ENCODE measurements around the gene PARN. TPM values are rescaled to one million over a fixed set of nuclear protein-coding genes. Genes with fewer than 3 reads are reported as not detected.
A peak's percentile ranks its signal among the peaks of the same experiment; 100 is the strongest.
"Not testable (repeated sequence)": the region's sequence is repeated elsewhere in the genome, so short reads cannot be mapped to it uniquely, and the experiment has no call there.

Gene PARN
- polyA plus RNA-seq, 1 donor from 2014 or later, result 53.5 TPM

GRCh38 chr16:14452066-14452465 lies 178.0 kb downstream of the PARN start:
- Mint-ChIP-seq H3K4me3 (no peak overlapping the region), H3K9me3 (no peaks in the 10 kb centered on the region), H3K4me1 (no peaks in the 10 kb centered on the region), H3K27me3 (no peaks in the 10 kb centered on the region), H3K27ac (no peak overlapping the region), H3K36me3 (peaks cover 2% of the 10 kb centered on the region)

- Mint-ChIP-seq H3K4me3 (no peak overlapping the region), H3K4me1 (no peaks in the 10 kb centered on the region), H3K9me3 (no peaks in the 10 kb centered on the region), H3K27me3 (no peaks in the 10 kb centered on the region), H3K27ac (peak overlapping the region in 1 of 3 donors; percentile 46), H3K36me3 (peaks cover 2% of the 10 kb centered on the region)
Measured at GRCh38 chr16:14450846-14451245, 179.2 kb downstream of the PARN start.

- H3K4me3 Mint-ChIP-seq, result no peak overlapping the region
- peaks cover 2% of the 10 kb centered on the region for H3K36me3 Mint-ChIP-seq
- no peak overlapping the region for H3K27ac Mint-ChIP-seq
- H3K27me3 Mint-ChIP-seq, result no peaks in the 10 kb centered on the region
- H3K9me3 Mint-ChIP-seq, result no peaks in the 10 kb centered on the region
- no peaks in the 10 kb centered on the region for H3K4me1 Mint-ChIP-seq
Measured at GRCh38 chr16:14449790-14450480, 180.1 kb downstream of the PARN start.

- H3K4me3 Mint-ChIP-seq, result no peak overlapping the region
- H3K4me1 Mint-ChIP-seq, result no peaks in the 10 kb centered on the region
- H3K27ac Mint-ChIP-seq, result no peak overlapping the region
- no peaks in the 10 kb centered on the region for H3K27me3 Mint-ChIP-seq
- no peaks in the 10 kb centered on the region for H3K9me3 Mint-ChIP-seq
- H3K36me3 Mint-ChIP-seq, result peaks cover 1% of the 10 kb centered on the region
Measured at GRCh38 chr16:14449334-14449733, 180.7 kb downstream of the PARN start.

- no peak overlapping the region for H3K4me3 Mint-ChIP-seq
- no peaks in the 10 kb centered on the region for H3K36me3 Mint-ChIP-seq
- H3K9me3 Mint-ChIP-seq, result no peaks in the 10 kb centered on the region
- no peak overlapping the region for H3K27ac Mint-ChIP-seq
- H3K4me1 Mint-ChIP-seq, result no peaks in the 10 kb centered on the region
- H3K27me3 Mint-ChIP-seq, result no peaks in the 10 kb centered on the region
Measured at GRCh38 chr16:14448879-14449278, 181.2 kb downstream of the PARN start.

GRCh38 chr16:14447783-14448182 lies 182.3 kb downstream of the PARN start:
- no peaks in the 10 kb centered on the region for H3K9me3 Mint-ChIP-seq
- no peaks in the 10 kb centered on the region for H3K27me3 Mint-ChIP-seq
- no peaks in the 10 kb centered on the region for H3K4me1 Mint-ChIP-seq
- peaks cover 2% of the 10 kb centered on the region for H3K36me3 Mint-ChIP-seq
- H3K27ac Mint-ChIP-seq, result no peak overlapping the region
- H3K4me3 Mint-ChIP-seq, result no peak overlapping the region

- H3K4me3 Mint-ChIP-seq, result no peak overlapping the region
- no peaks in the 10 kb centered on the region for H3K9me3 Mint-ChIP-seq
- H3K36me3 Mint-ChIP-seq, result peaks cover 2% of the 10 kb centered on the region
- no peak overlapping the region for H3K27ac Mint-ChIP-seq
- H3K4me1 Mint-ChIP-seq, result no peaks in the 10 kb centered on the region
- H3K27me3 Mint-ChIP-seq, result no peaks in the 10 kb centered on the region
Measured at GRCh38 chr16:14446796-14447195, 183.3 kb downstream of the PARN start.

- no peaks in the 10 kb centered on the region for H3K27me3 Mint-ChIP-seq
- H3K4me3 Mint-ChIP-seq, result no peak overlapping the region
- no peaks in the 10 kb centered on the region for H3K9me3 Mint-ChIP-seq
- peaks cover 2% of the 10 kb centered on the region for H3K36me3 Mint-ChIP-seq
- no peaks in the 10 kb centered on the region for H3K4me1 Mint-ChIP-seq
- peak overlapping the region in 1 of 3 donors; percentile 16 for H3K27ac Mint-ChIP-seq
Measured at GRCh38 chr16:14445937-14446715, 183.9 kb downstream of the PARN start.

GRCh38 chr16:14444979-14445810 lies 184.9 kb downstream of the PARN start:
- Mint-ChIP-seq H3K4me1 (no peaks in the 10 kb centered on the region), H3K36me3 (peaks cover 6% of the 10 kb centered on the region), H3K27ac (no peak overlapping the region), H3K9me3 (no peaks in the 10 kb centered on the region), H3K27me3 (no peaks in the 10 kb centered on the region), H3K4me3 (no peak overlapping the region)

- not testable (repeated sequence) for H3K4me1 Mint-ChIP-seq, H3K9me3 Mint-ChIP-seq, H3K27me3 Mint-ChIP-seq, H3K36me3 Mint-ChIP-seq, H3K27ac Mint-ChIP-seq, H3K4me3 Mint-ChIP-seq
Measured at GRCh38 chr16:14441533-14441932, 188.5 kb downstream of the PARN start.

GRCh38 chr16:14438256-14438655 lies 191.8 kb downstream of the PARN start:
- peaks cover 0 to 5% (median 0%) of the 10 kb centered on the region in 3 donors for H3K4me1 Mint-ChIP-seq
- H3K9me3 Mint-ChIP-seq, result no peaks in the 10 kb centered on the region
- H3K36me3 Mint-ChIP-seq, result peaks cover 16% of the 10 kb centered on the region
- H3K27me3 Mint-ChIP-seq, result no peaks in the 10 kb centered on the region
- no peak overlapping the region for H3K4me3 Mint-ChIP-seq
- peak overlapping the region in 1 of 3 donors; percentile 24 for H3K27ac Mint-ChIP-seq

- Mint-ChIP-seq H3K36me3 (peaks cover 16% of the 10 kb centered on the region), H3K9me3 (peaks cover 0 to 1% (median 0%) of the 10 kb centered on the region in 3 donors), H3K27ac (peak overlapping the region in 1 of 3 donors; percentile 42), H3K4me1 (peaks cover 0 to 5% (median 0%) of the 10 kb centered on the region in 3 donors), H3K27me3 (no peaks in the 10 kb centered on the region), H3K4me3 (no peak overlapping the region)
Measured at GRCh38 chr16:14437426-14437825, 192.6 kb downstream of the PARN start.

GRCh38 chr16:14436401-14436955 lies 193.6 kb downstream of the PARN start:
- peak overlapping the region in 1 of 3 donors; percentile 32 for H3K27ac Mint-ChIP-seq
- no peak overlapping the region for H3K4me3 Mint-ChIP-seq
- H3K9me3 Mint-ChIP-seq, result peaks cover 0 to 5% (median 0%) of the 10 kb centered on the region in 3 donors
- peaks cover 0 to 5% (median 0%) of the 10 kb centered on the region in 3 donors for H3K4me1 Mint-ChIP-seq
- H3K36me3 Mint-ChIP-seq, result peaks cover 21% of the 10 kb centered on the region
- H3K27me3 Mint-ChIP-seq, result no peaks in the 10 kb centered on the region

GRCh38 chr16:14434860-14435259 lies 195.2 kb downstream of the PARN start:
- H3K36me3 Mint-ChIP-seq, result peaks cover 20% of the 10 kb centered on the region
- H3K9me3 Mint-ChIP-seq, result peaks cover 0 to 5% (median 0%) of the 10 kb centered on the region in 3 donors
- no peaks in the 10 kb centered on the region for H3K27me3 Mint-ChIP-seq
- peak overlapping the region in 1 of 3 donors; percentile 45 for H3K27ac Mint-ChIP-seq
- peaks cover 0 to 5% (median 0%) of the 10 kb centered on the region in 3 donors for H3K4me1 Mint-ChIP-seq
- H3K4me3 Mint-ChIP-seq, result no peak overlapping the region

Data from IgD-negative memory B cell (primary cell).